Neural progenitor cell (in vitro differentiated cells): ENCODE results near the gene GDPGP1. TPM values are rescaled to one million over a fixed set of nuclear protein-coding genes. Genes with fewer than 3 reads are reported as not detected.
A peak's percentile ranks its signal among the peaks of the same experiment; 100 is the strongest.

Experiments used
- DNase-seq: peaks from one replicate; pipeline ENCODE4 v3.0.0-alpha.2; 2016; ENCODE audit warnings: low spot score
- H2AFZ ChIP-seq: fragments of 200-600 bp; sonication (generic); replicated peaks from 2 replicates; pipeline ENCODE4 v1.6.1; 2016; ENCODE audit warnings: antibody characterized with exemption
- H3F3A ChIP-seq: fragments of 200-600 bp; sonication (generic); 2 replicates; pipeline ENCODE4 v1.6.1; 2016; ENCODE audit warnings: antibody characterized with exemption, low read depth
- H3K27ac ChIP-seq: fragments of 200-600 bp; sonication (generic); 2 replicates; pipeline ENCODE4 v1.5.1; 2016; ENCODE audit warnings: mild to moderate bottlenecking
- H3K27me3 ChIP-seq: fragments of 200-600 bp; sonication (generic); 2 replicates; pipeline ENCODE4 v1.6.1; 2016; ENCODE audit warnings: mild to moderate bottlenecking, moderate library complexity
- H3K36me3 ChIP-seq: fragments of 200-600 bp; sonication (generic); 2 replicates; pipeline ENCODE4 v1.5.1; 2016
- H3K4me1 ChIP-seq: fragments of 200-600 bp; sonication (generic); 2 replicates; pipeline ENCODE4 v1.6.1; 2016; ENCODE audit warnings: mixed run types
- H3K4me2 ChIP-seq: fragments of 200-600 bp; sonication (generic); 2 replicates; pipeline ENCODE4 v1.6.1; 2016
- H3K4me3 ChIP-seq: fragments of 200-600 bp; sonication (generic); 2 replicates; pipeline ENCODE4 v1.5.1; 2016
- H3K79me2 ChIP-seq: fragments of 200-600 bp; sonication (generic); 2 replicates; pipeline ENCODE4 v1.6.1; 2016; ENCODE audit warnings: low read depth
- H3K9ac ChIP-seq: fragments of 200-600 bp; sonication (generic); 2 replicates; pipeline ENCODE4 v1.6.1; 2016
- H3K9me3 ChIP-seq: fragments of 200-600 bp; sonication (generic); 2 replicates; pipeline ENCODE4 v1.5.1; 2016; ENCODE audit warnings: low read depth
- H4K20me1 ChIP-seq: fragments of 200-600 bp; sonication (generic); 2 replicates; pipeline ENCODE4 v1.6.1; 2016; ENCODE audit warnings: low read depth
- H3K27ac Mint-ChIP-seq: 3 replicates; pipeline ENCODE4 v1.8.0; 2021; ENCODE audit warnings: mixed read lengths
- H3K27me3 Mint-ChIP-seq: 2 replicates; pipeline ENCODE4 v1.8.0; 2022; ENCODE audit warnings: low read depth, mild to moderate bottlenecking, inconsistent platforms, moderate library complexity, mixed read lengths; ENCODE audit not compliant: insufficient read depth
- H3K36me3 Mint-ChIP-seq: 3 replicates; pipeline ENCODE4 v1.8.0; 2021; ENCODE audit warnings: mixed read lengths
- H3K4me1 Mint-ChIP-seq: 3 replicates; pipeline ENCODE4 v1.8.0; 2021; ENCODE audit warnings: mixed read lengths
- H3K4me3 Mint-ChIP-seq: 3 replicates; pipeline ENCODE4 v1.8.0; 2021; ENCODE audit warnings: mild to moderate bottlenecking, moderate library complexity, mixed read lengths
- H3K9me3 Mint-ChIP-seq: 3 replicates; pipeline ENCODE4 v1.8.0; 2020; ENCODE audit warnings: mixed read lengths
- CTCF ChIP-seq: fragments of 200-600 bp; sonication (generic); IDR thresholded peaks from 2 replicates; pipeline ENCODE4 v1.5.1; 2017; ENCODE audit warnings: antibody characterized with exemption, mild to moderate bottlenecking
- EZH2 ChIP-seq: fragments of 200-600 bp; sonication (generic); IDR thresholded peaks from 2 replicates; pipeline ENCODE4 v1.6.1; 2017; ENCODE audit warnings: antibody characterized with exemption, mild to moderate bottlenecking, moderate library complexity
- EZH2phosphoT487 ChIP-seq: fragments of 200-600 bp; sonication (generic); IDR thresholded peaks from 2 replicates; pipeline ENCODE4 v1.6.1; 2017; ENCODE audit warnings: antibody characterized with exemption
- total RNA-seq: library from RNA; depleted of rRNA; stranded (reverse); fragments of >200 nt; gene quantifications from 2 replicates; pipeline ENCODE4 v1.2.3, GENCODE V29; 2015; ENCODE audit warnings: low replicate concordance

Gene GDPGP1
- total RNA-seq, 1 donor from 2014 or later, result 0.67 TPM

GRCh38 chr15:90217671-90218394 is 16.2 kb upstream of the GDPGP1 start:
- Histone ChIP-seq H4K20me1 (peaks cover 8% of the 10 kb centered on the region), H3K79me2 (no peaks in the 10 kb centered on the region), H3K4me3 (no peak overlapping the region), H3K9me3 (no peaks in the 10 kb centered on the region), H3K4me1 (no peaks in the 10 kb centered on the region), H3K36me3 (no peaks in the 10 kb centered on the region), H3K27me3 (no peaks in the 10 kb centered on the region), H3K4me2 (no peak overlapping the region), H2AFZ (no peak overlapping the region), H3K27ac (no peak overlapping the region), H3K9ac (no peak overlapping the region), H3F3A (no peaks in the 10 kb centered on the region)
- H3K4me3 Mint-ChIP-seq, result no peak overlapping the region
- no peak for DNase-seq
- H3K9me3 Mint-ChIP-seq, result no peaks in the 10 kb centered on the region
- H3K27ac Mint-ChIP-seq, result no peak overlapping the region
- H3K36me3 Mint-ChIP-seq, result peaks cover 1% of the 10 kb centered on the region
- peaks cover 7% of the 10 kb centered on the region for H3K4me1 Mint-ChIP-seq
- TF ChIP-seq EZH2phosphoT487 (no peak), CTCF (no peak), EZH2 (no peak)
- H3K27me3 Mint-ChIP-seq, result peaks cover 4% of the 10 kb centered on the region

- Histone ChIP-seq H2AFZ (no peak overlapping the region), H3K4me1 (no peaks in the 10 kb centered on the region), H3K27me3 (no peaks in the 10 kb centered on the region), H3K9me3 (no peaks in the 10 kb centered on the region), H3F3A (no peaks in the 10 kb centered on the region), H3K4me3 (no peak overlapping the region), H3K36me3 (no peaks in the 10 kb centered on the region), H3K4me2 (no peak overlapping the region), H3K79me2 (no peaks in the 10 kb centered on the region), H3K27ac (no peak overlapping the region), H3K9ac (no peak overlapping the region), H4K20me1 (no peaks in the 10 kb centered on the region)
- Mint-ChIP-seq H3K4me3 (no peak overlapping the region), H3K9me3 (no peaks in the 10 kb centered on the region), H3K27me3 (no peaks in the 10 kb centered on the region), H3K27ac (no peak overlapping the region), H3K4me1 (peaks cover 7% of the 10 kb centered on the region), H3K36me3 (peaks cover 4% of the 10 kb centered on the region)
- peak; percentile 76 for DNase-seq
- TF ChIP-seq EZH2phosphoT487 (no peak), CTCF (peak; percentile 69)
Observed at GRCh38 chr15:90219421-90220141, 14.4 kb upstream of the GDPGP1 start.

- Histone ChIP-seq H2AFZ (no peak overlapping the region), H3K9me3 (no peaks in the 10 kb centered on the region), H3K79me2 (no peaks in the 10 kb centered on the region), H3K36me3 (no peaks in the 10 kb centered on the region), H3K9ac (no peak overlapping the region), H3F3A (no peaks in the 10 kb centered on the region), H3K4me2 (no peak overlapping the region), H3K4me1 (no peaks in the 10 kb centered on the region), H4K20me1 (no peaks in the 10 kb centered on the region), H3K4me3 (no peak overlapping the region), H3K27me3 (no peaks in the 10 kb centered on the region), H3K27ac (no peak overlapping the region)
- no peaks in the 10 kb centered on the region for H3K9me3 Mint-ChIP-seq
- H3K27ac Mint-ChIP-seq, result no peak overlapping the region
- peaks cover 7% of the 10 kb centered on the region for H3K36me3 Mint-ChIP-seq
- H3K4me3 Mint-ChIP-seq, result no peak overlapping the region
- DNase-seq, result peak; percentile 76
- peaks cover 7% of the 10 kb centered on the region for H3K4me1 Mint-ChIP-seq
- no peak for TF ChIP-seq EZH2
- TF ChIP-seq EZH2phosphoT487, result no peak
- peak; percentile 63 for TF ChIP-seq CTCF
- no peaks in the 10 kb centered on the region for H3K27me3 Mint-ChIP-seq
Observed at GRCh38 chr15:90221246-90221900, 12.6 kb upstream of the GDPGP1 start.
